Measurements from ENCODE around the gene TFDP2. TPM values are rescaled to one million over a fixed set of nuclear protein-coding genes. Genes with fewer than 3 reads are reported as not detected.

Gene TFDP2
- total RNA-seq, 3 donors from 2014 or later = 55.9 to 93.5 (median 59.3) TPM

- Histone ChIP-seq H3K4me3 (no peak overlapping the region), H3K27me3 (no peaks in the 10 kb centered on the region), H3K9me3 (no peaks in the 10 kb centered on the region), H3K36me3 (peaks cover 5% of the 10 kb centered on the region), H3K27ac (no peak overlapping the region), H3K4me1 (no peaks in the 10 kb centered on the region)
- TF ChIP-seq POLR2A (IDR thresholded peaks at IDR 0.05) = no peak
- no peak for TF ChIP-seq POLR2AphosphoS5 (IDR thresholded peaks at IDR 0.05)
- no peak for TF ChIP-seq CTCF (IDR thresholded peaks at IDR 0.05)
- intact Hi-C loops (cut with DNase I; ENCODE audit: low total_unique reads) = no loop called here
- DNase-seq (ENCODE audit: low spot score in 2 of 2) = no peak
Measured at GRCh38 chr3:142174559-142174958, 25.2 kb upstream of the TFDP2 start.

- Histone ChIP-seq H3K36me3 (no peaks in the 10 kb centered on the region), H3K4me3 (no peak overlapping the region), H3K27ac (no peak overlapping the region), H3K27me3 (no peaks in the 10 kb centered on the region), H3K9me3 (no peaks in the 10 kb centered on the region), H3K4me1 (no peaks in the 10 kb centered on the region)
- DNase-seq (ENCODE audit: low spot score in 2 of 2) = no peak
- TF ChIP-seq POLR2AphosphoS5 (IDR thresholded peaks at IDR 0.05) (no peak), POLR2A (IDR thresholded peaks at IDR 0.05) (no peak), CTCF (IDR thresholded peaks at IDR 0.05) (no peak)
- intact Hi-C loops (cut with DNase I; ENCODE audit: low total_unique reads) = no loop called here
Measured at GRCh38 chr3:142168514-142168913, 19.2 kb upstream of the TFDP2 start.

GRCh38 chr3:142165194-142165593, 15.8 kb upstream of the TFDP2 start:
- Histone ChIP-seq H3K36me3 (no peaks in the 10 kb centered on the region), H3K4me3 (no peak overlapping the region), H3K4me1 (no peaks in the 10 kb centered on the region), H3K27me3 (no peaks in the 10 kb centered on the region), H3K27ac (no peak overlapping the region), H3K9me3 (no peaks in the 10 kb centered on the region)
- TF ChIP-seq CTCF (IDR thresholded peaks at IDR 0.05) = no peak
- no peak for TF ChIP-seq POLR2A (IDR thresholded peaks at IDR 0.05)
- no peak for TF ChIP-seq POLR2AphosphoS5 (IDR thresholded peaks at IDR 0.05)
- DNase-seq (ENCODE audit: low spot score in 2 of 2) = no peak
- intact Hi-C loops (cut with DNase I; ENCODE audit: low total_unique reads) = loop anchor here (2.0 kb wide), 1 partner anchor 16 kb away; no protein-coding TSS in a partner anchor

GRCh38 chr3:142159083-142159740, 9.9 kb upstream of the TFDP2 start:
- no peak for DNase-seq (ENCODE audit: low spot score in 2 of 2)
- no peaks in the 10 kb centered on the region for H3K36me3 ChIP-seq
- no peaks in the 10 kb centered on the region for H3K9me3 ChIP-seq
- no peaks in the 10 kb centered on the region for H3K27me3 ChIP-seq
- intact Hi-C loops (cut with DNase I; ENCODE audit: low total_unique reads) = no loop called here
- H3K27ac ChIP-seq = no peak overlapping the region
- no peak for TF ChIP-seq CTCF (IDR thresholded peaks at IDR 0.05)
- no peak for TF ChIP-seq POLR2A (IDR thresholded peaks at IDR 0.05)
- TF ChIP-seq POLR2AphosphoS5 (IDR thresholded peaks at IDR 0.05) = no peak
- H3K4me3 ChIP-seq = no peak overlapping the region
- H3K4me1 ChIP-seq = no peaks in the 10 kb centered on the region

GRCh38 chr3:142154186-142154585, 4.8 kb upstream of the TFDP2 start:
- no peaks in the 10 kb centered on the region for H3K4me1 ChIP-seq
- no peaks in the 10 kb centered on the region for H3K9me3 ChIP-seq
- DNase-seq (ENCODE audit: low spot score in 2 of 2) = no peak
- H3K4me3 ChIP-seq = no peak overlapping the region
- no peaks in the 10 kb centered on the region for H3K27me3 ChIP-seq
- intact Hi-C loops (cut with DNase I; ENCODE audit: low total_unique reads) = no loop called here
- H3K36me3 ChIP-seq = no peaks in the 10 kb centered on the region
- no peak for TF ChIP-seq POLR2A (IDR thresholded peaks at IDR 0.05)
- no peak for TF ChIP-seq POLR2AphosphoS5 (IDR thresholded peaks at IDR 0.05)
- no peak for TF ChIP-seq CTCF (IDR thresholded peaks at IDR 0.05)
- no peak overlapping the region for H3K27ac ChIP-seq
